Endothelial cell (in vitro differentiated cells): Measurements from ENCODE around the gene PADI4. TPM values are rescaled to one million over a fixed set of nuclear protein-coding genes. Genes with fewer than 3 reads are reported as not detected.

Experiments
- DNase-seq: peaks from one replicate; pipeline ENCODE4 v3.0.0; 2021; ENCODE audit warnings: low spot score
- H3K27ac Mint-ChIP-seq: one replicate; pipeline ENCODE4 v1.8.0; 2021; ENCODE audit warnings: mixed read lengths, inconsistent platforms; ENCODE audit not compliant: unreplicated experiment
- H3K27me3 Mint-ChIP-seq: one replicate; pipeline ENCODE4 v1.8.0; 2021; ENCODE audit warnings: mild to moderate bottlenecking, moderate library complexity, mixed read lengths, inconsistent platforms; ENCODE audit not compliant: unreplicated experiment
- H3K36me3 Mint-ChIP-seq: one replicate; pipeline ENCODE4 v1.8.0; 2021; ENCODE audit warnings: mild to moderate bottlenecking, low read depth, mixed read lengths, inconsistent platforms; ENCODE audit not compliant: unreplicated experiment
- H3K4me1 Mint-ChIP-seq: one replicate; pipeline ENCODE4 v1.8.0; 2021; ENCODE audit warnings: mild to moderate bottlenecking, mixed read lengths, inconsistent platforms; ENCODE audit not compliant: unreplicated experiment
- H3K4me3 Mint-ChIP-seq: one replicate; pipeline ENCODE4 v1.8.0; 2021; ENCODE audit warnings: mild to moderate bottlenecking, mixed read lengths, inconsistent platforms; ENCODE audit not compliant: unreplicated experiment
- H3K9me3 Mint-ChIP-seq: one replicate; pipeline ENCODE4 v1.8.0; 2021; ENCODE audit warnings: mixed read lengths, inconsistent platforms; ENCODE audit not compliant: unreplicated experiment
- total RNA-seq: library from RNA; stranded (reverse); fragmentation: NEBNext Ultra II Directional; extraction: Animal tissue kit (Norgen Biotek cat#: 25700); gene quantifications from one replicate; pipeline ENCODE4 v1.2.1, GENCODE V29; 2021; ENCODE audit not compliant: unreplicated experiment
- TF ChIP-seq, protein P1 (sequence below): fragments of 200-600 bp; sonication (generic); IDR thresholded peaks from one replicate; pipeline ENCODE4 v1.5.0; 2021; ENCODE audit warnings: antibody characterized with exemption; ENCODE audit not compliant: unreplicated experiment

Gene PADI4
- total RNA-seq, 1 donor from 2014 or later: not detected

DNA sequence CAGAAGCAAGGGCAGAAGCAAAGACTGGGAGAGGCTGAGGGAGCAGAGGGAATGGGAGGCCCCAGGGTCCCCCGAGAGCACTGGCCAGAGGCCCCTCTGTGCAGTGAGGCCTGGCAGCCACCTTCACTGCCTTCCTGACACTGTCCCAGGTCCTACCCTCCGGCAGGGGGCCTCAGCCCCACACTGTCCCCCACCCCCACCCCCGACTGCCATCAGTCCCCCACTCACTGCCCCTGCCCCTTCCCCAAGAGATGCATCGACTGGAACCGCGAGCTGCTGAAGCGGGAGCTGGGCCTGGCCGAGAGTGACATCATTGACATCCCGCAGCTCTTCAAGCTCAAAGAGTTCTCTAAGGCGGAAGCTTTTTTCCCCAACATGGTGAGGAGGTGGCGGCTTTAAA is 51.0 kb downstream of the PADI4 start:
- H3K4me3 Mint-ChIP-seq: no peak overlapping the region
- no peaks in the 10 kb centered on the region for H3K9me3 Mint-ChIP-seq
- DNase-seq: no peak

DNA sequence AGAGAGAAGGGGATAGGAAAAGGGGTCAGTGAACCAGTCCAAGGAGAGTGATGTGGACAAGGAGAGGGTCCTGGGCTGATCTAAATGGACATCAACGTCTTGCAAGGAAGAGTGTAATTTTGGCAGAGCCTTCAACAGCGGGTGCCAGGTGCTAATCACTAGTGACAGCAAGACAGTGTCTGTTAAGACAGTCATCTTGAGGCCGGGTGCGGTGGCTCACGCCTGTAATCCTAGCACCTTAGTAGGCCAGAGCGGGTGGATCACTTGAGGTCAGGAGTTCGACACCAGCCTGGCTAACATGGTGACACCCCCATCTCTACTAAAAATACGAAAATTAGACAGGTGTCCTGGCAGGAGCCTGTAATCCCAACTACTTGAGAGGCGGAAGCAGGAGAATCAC is 51.8 kb downstream of the PADI4 start:
- H3K4me3 Mint-ChIP-seq: no peak overlapping the region
- TF ChIP-seq, protein P1, sequence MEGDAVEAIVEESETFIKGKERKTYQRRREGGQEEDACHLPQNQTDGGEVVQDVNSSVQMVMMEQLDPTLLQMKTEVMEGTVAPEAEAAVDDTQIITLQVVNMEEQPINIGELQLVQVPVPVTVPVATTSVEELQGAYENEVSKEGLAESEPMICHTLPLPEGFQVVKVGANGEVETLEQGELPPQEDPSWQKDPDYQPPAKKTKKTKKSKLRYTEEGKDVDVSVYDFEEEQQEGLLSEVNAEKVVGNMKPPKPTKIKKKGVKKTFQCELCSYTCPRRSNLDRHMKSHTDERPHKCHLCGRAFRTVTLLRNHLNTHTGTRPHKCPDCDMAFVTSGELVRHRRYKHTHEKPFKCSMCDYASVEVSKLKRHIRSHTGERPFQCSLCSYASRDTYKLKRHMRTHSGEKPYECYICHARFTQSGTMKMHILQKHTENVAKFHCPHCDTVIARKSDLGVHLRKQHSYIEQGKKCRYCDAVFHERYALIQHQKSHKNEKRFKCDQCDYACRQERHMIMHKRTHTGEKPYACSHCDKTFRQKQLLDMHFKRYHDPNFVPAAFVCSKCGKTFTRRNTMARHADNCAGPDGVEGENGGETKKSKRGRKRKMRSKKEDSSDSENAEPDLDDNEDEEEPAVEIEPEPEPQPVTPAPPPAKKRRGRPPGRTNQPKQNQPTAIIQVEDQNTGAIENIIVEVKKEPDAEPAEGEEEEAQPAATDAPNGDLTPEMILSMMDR: no peak
- no peaks in the 10 kb centered on the region for H3K36me3 Mint-ChIP-seq
- DNase-seq: no peak
- H3K4me1 Mint-ChIP-seq: no peaks in the 10 kb centered on the region
- no peak overlapping the region for H3K27ac Mint-ChIP-seq
- no peaks in the 10 kb centered on the region for H3K9me3 Mint-ChIP-seq
- H3K27me3 Mint-ChIP-seq: peaks cover 5% of the 10 kb centered on the region

More for the DNA sequence above, 51.0 kb downstream of the PADI4 start:
- H3K4me1 Mint-ChIP-seq: no peaks in the 10 kb centered on the region
- H3K27ac Mint-ChIP-seq: no peak overlapping the region
- H3K27me3 Mint-ChIP-seq: peaks cover 5% of the 10 kb centered on the region
- TF ChIP-seq, protein P1: no peak
- H3K36me3 Mint-ChIP-seq: no peaks in the 10 kb centered on the region

DNA sequence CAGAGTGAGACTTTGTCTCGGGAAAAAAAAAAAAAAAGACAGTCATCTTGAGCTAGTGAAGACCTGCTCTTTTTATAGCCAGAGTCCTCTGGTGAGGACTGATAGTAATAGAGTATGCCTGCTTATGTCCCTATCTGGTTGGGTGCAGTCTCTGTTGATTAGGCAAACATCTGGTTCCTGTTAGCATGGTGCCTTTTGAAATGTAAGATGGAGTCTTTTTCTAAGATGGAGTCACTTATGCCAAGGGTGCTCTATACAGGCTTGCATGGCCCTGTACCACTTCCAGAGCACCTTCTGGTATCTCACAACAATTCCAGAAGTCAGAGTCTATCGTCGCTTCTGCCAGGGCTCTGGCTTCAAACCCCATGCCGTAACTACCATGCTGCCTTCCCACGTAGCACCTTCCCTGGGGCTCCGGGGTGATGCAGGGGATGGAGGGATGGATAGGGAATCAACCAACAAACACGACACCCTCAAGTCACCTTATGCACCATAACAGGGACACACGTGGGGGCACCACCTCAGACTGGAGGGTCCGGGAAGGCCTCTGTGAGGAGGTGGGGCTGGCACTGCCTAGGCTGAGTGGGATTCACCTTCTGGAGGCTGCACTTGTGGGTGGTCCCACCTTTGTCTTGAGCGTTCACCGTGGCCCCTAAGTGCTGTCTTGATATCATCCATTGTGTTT is 52.4 kb downstream of the PADI4 start:
- no peaks in the 10 kb centered on the region for H3K4me1 Mint-ChIP-seq
- no peak overlapping the region for H3K4me3 Mint-ChIP-seq
- peaks cover 5% of the 10 kb centered on the region for H3K27me3 Mint-ChIP-seq
- no peaks in the 10 kb centered on the region for H3K36me3 Mint-ChIP-seq
- TF ChIP-seq, protein P1: no peak
- no peaks in the 10 kb centered on the region for H3K9me3 Mint-ChIP-seq
- no peak for DNase-seq
- no peak overlapping the region for H3K27ac Mint-ChIP-seq

DNA sequence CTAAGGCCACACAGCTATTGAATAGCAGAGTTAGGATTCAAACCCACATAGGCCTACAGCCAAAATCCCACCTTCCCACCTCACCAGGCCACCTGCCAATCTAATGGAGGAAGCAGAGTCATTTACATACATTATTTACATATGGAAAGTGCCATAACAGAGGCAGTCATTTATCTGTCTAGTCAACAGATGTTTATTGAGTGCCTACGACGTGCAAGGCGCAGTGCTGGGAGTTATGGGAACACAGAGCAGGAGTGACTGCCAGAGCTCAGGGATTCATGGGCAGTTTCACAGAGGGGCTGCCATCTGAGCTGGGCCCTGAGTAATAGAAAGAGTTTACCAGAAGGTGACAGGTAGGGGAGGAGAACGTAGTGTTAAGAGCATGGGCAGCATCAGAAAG is 53.7 kb downstream of the PADI4 start:
- Mint-ChIP-seq H3K9me3 (no peaks in the 10 kb centered on the region), H3K27me3 (peaks cover 5% of the 10 kb centered on the region), H3K4me3 (no peak overlapping the region), H3K27ac (no peak overlapping the region), H3K4me1 (no peaks in the 10 kb centered on the region), H3K36me3 (no peaks in the 10 kb centered on the region)
- TF ChIP-seq, protein P1: no peak
- no peak for DNase-seq

DNA sequence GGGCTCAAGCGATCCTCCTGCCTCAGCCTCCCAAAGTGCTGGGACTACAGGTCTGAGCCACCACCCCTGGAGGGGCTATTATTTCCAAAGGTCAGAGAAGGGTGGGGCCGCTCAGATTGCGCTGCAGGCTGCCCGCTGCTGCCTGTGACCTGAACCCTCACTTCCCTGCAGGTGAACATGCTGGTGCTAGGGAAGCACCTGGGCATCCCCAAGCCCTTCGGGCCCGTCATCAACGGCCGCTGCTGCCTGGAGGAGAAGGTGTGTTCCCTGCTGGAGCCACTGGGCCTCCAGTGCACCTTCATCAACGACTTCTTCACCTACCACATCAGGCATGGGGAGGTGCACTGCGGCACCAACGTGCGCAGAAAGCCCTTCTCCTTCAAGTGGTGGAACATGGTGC is 55.4 kb downstream of the PADI4 start:
- no peak overlapping the region for H3K4me3 Mint-ChIP-seq
- no peak for DNase-seq
- H3K27ac Mint-ChIP-seq: no peak overlapping the region
- peaks cover 5% of the 10 kb centered on the region for H3K27me3 Mint-ChIP-seq
- no peaks in the 10 kb centered on the region for H3K9me3 Mint-ChIP-seq
- no peaks in the 10 kb centered on the region for H3K4me1 Mint-ChIP-seq
- no peaks in the 10 kb centered on the region for H3K36me3 Mint-ChIP-seq
- TF ChIP-seq, protein P1: no peak
